Karpas-422 (cell line): Measurements from ENCODE around the gene PRLH. TPM values are rescaled to one million over a fixed set of nuclear protein-coding genes. Genes with fewer than 3 reads are reported as not detected.
A peak's percentile ranks its signal among the peaks of the same experiment; 100 is the strongest.

ENCODE experiments used
- DNase-seq: peaks from one replicate; pipeline ENCODE4 v3.0.0-alpha.2; 2015
- H2AFZ ChIP-seq: fragments of 200-600 bp; sonication (generic); 2 replicates; pipeline ENCODE4 v1.6.1; 2014; ENCODE audit warnings: antibody characterized with exemption, low read length, mixed read lengths
- H3K27ac ChIP-seq: fragments of 200-600 bp; sonication (generic); 2 replicates; pipeline ENCODE4 v1.5.1; 2014; ENCODE audit warnings: mild to moderate bottlenecking, low read length, moderate library complexity
- H3K27me3 ChIP-seq: fragments of 200-600 bp; sonication (generic); 2 replicates; pipeline ENCODE4 v1.6.1; 2014; ENCODE audit warnings: low read length, mixed read lengths
- H3K36me3 ChIP-seq: fragments of 200-600 bp; sonication (generic); 2 replicates; pipeline ENCODE4 v1.6.1; 2014; ENCODE audit warnings: low read length, mixed read lengths; ENCODE audit not compliant: insufficient read depth
- H3K4me1 ChIP-seq: fragments of 200-600 bp; sonication (generic); 2 replicates; pipeline ENCODE4 v1.6.1; 2014; ENCODE audit warnings: mild to moderate bottlenecking, low read length, mixed read lengths
- H3K4me2 ChIP-seq: fragments of 200-600 bp; sonication (generic); 2 replicates; pipeline ENCODE4 v1.6.1; 2014; ENCODE audit warnings: low read length, low read depth, mild to moderate bottlenecking; ENCODE audit not compliant: poor library complexity, severe bottlenecking
- H3K4me3 ChIP-seq: fragments of 200-600 bp; sonication (generic); 2 replicates; pipeline ENCODE4 v1.5.1; 2014; ENCODE audit warnings: mild to moderate bottlenecking, antibody characterized with exemption, low read length, mixed read lengths
- H3K79me2 ChIP-seq: fragments of 200-600 bp; sonication (generic); 2 replicates; pipeline ENCODE4 v1.6.1; 2014; ENCODE audit warnings: mild to moderate bottlenecking, low read length, mixed read lengths
- H3K9ac ChIP-seq: fragments of 200-600 bp; sonication (generic); 2 replicates; pipeline ENCODE4 v1.6.0; 2014; ENCODE audit warnings: low read length
- H3K9me2 ChIP-seq: fragments of 200-600 bp; sonication (generic), shearing (Covaris generic); replicated peaks from 2 replicates; pipeline ENCODE4 v1.6.0; 2014; ENCODE audit warnings: mild to moderate bottlenecking, low read length, moderate library complexity; ENCODE audit not compliant: insufficient read depth
- H3K9me3 ChIP-seq: fragments of 300-700, 200-600 bp; sonication (generic); 2 replicates; pipeline ENCODE4 v1.6.1; 2014; ENCODE audit warnings: low read length, mixed read lengths
- H4K20me1 ChIP-seq: fragments of 200-600 bp; sonication (generic); 2 replicates; pipeline ENCODE4 v1.6.1; 2014; ENCODE audit warnings: mild to moderate bottlenecking, antibody characterized with exemption, low read length, low read depth; ENCODE audit not compliant: insufficient read depth
- total RNA-seq: library from RNA; depleted of rRNA; stranded (reverse); fragments of >200 nt; shearing (Covaris generic); gene quantifications from 2 replicates; pipeline ENCODE4 v1.2.3, GENCODE V29; 2014; ENCODE audit warnings: low replicate concordance

The PRLH gene
- total RNA-seq, 1 experiment from 2014 or later, result not detected

- no peaks in the 10 kb centered on the region for H3K9me3 ChIP-seq
- H3K4me2 ChIP-seq, result no peak overlapping the region
Measured at GRCh38 chr2:237596520-237597195, 30.3 kb downstream of the PRLH start.

DNA sequence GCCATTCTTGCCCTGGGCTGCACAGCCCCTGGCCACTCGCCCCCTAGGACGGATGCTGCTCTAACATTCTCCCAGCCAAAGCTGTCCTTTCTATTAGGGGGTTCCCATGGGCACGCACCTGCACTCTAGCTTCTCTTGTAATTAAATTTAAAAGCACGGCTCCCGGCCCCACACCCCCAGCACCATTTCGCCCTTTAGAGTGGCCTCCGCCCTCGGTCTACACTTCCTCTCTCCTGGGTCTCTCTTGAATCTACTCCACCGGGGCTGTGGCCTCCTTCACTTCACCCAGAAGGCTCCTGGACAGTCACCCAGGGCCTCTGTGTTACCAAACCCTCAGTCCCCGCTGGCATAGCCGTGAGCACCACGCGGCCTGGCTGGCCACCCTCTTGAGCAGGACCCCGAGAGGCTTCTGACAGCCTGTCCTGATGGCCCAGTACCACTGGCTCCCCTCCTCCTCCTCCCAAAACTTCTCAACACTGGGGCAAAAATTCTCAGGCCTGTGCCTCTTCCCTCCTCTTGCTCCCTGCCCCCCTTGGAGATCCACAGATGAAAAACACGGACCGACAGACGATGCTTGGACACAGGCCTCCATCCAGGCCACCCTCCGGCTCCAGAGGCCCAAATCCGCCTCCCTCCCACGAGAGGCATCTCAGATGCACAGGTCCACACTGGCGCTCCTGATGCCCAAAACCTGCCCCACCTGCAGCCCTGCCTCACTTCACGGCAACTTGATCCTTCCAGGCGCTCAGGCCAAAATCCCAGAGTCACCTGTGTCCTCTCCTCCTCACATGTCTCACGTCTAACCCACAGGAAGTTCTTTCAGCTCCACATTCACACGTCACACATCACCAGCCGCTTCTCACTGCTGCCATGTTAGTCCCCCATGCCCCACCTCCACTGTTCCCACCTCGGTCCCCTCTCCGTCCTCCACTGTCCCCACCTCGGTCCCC lies 31.1 kb downstream of the PRLH start:
- no peak overlapping the region for H3K4me3 ChIP-seq
- DNase-seq, result no peak
- no peaks in the 10 kb centered on the region for H3K36me3 ChIP-seq
- no peak overlapping the region for H2AFZ ChIP-seq
- H3K79me2 ChIP-seq, result no peaks in the 10 kb centered on the region
- no peaks in the 10 kb centered on the region for H3K9me2 ChIP-seq
- H3K9ac ChIP-seq, result no peak overlapping the region
- no peak overlapping the region for H3K4me2 ChIP-seq
- H3K27ac ChIP-seq, result no peak overlapping the region
- no peaks in the 10 kb centered on the region for H3K9me3 ChIP-seq
- peaks cover 12% of the 10 kb centered on the region for H3K4me1 ChIP-seq
- no peaks in the 10 kb centered on the region for H3K27me3 ChIP-seq
- H4K20me1 ChIP-seq, result no peaks in the 10 kb centered on the region

More at GRCh38 chr2:237596520-237597195, 30.3 kb downstream of the PRLH start:
- Histone ChIP-seq H3K4me1 (peaks cover 12% of the 10 kb centered on the region), H3K4me3 (no peak overlapping the region), H3K27me3 (no peaks in the 10 kb centered on the region), H4K20me1 (no peaks in the 10 kb centered on the region), H3K9ac (no peak overlapping the region), H3K9me2 (no peaks in the 10 kb centered on the region), H2AFZ (no peak overlapping the region), H3K79me2 (no peaks in the 10 kb centered on the region), H3K36me3 (no peaks in the 10 kb centered on the region), H3K27ac (no peak overlapping the region)
- no peak for DNase-seq

- H3K27ac ChIP-seq, result no peak overlapping the region
- no peak for DNase-seq
- no peaks in the 10 kb centered on the region for H4K20me1 ChIP-seq
- H3K27me3 ChIP-seq, result no peaks in the 10 kb centered on the region
- peaks cover 12% of the 10 kb centered on the region for H3K4me1 ChIP-seq
- H3K9ac ChIP-seq, result no peak overlapping the region
- no peak overlapping the region for H3K4me3 ChIP-seq
- no peak overlapping the region for H3K4me2 ChIP-seq
- no peaks in the 10 kb centered on the region for H3K79me2 ChIP-seq
- H3K36me3 ChIP-seq, result no peaks in the 10 kb centered on the region
- no peak overlapping the region for H2AFZ ChIP-seq
- H3K9me2 ChIP-seq, result no peaks in the 10 kb centered on the region
- no peaks in the 10 kb centered on the region for H3K9me3 ChIP-seq
Measured at GRCh38 chr2:237598468-237599208, 32.3 kb downstream of the PRLH start.

DNA sequence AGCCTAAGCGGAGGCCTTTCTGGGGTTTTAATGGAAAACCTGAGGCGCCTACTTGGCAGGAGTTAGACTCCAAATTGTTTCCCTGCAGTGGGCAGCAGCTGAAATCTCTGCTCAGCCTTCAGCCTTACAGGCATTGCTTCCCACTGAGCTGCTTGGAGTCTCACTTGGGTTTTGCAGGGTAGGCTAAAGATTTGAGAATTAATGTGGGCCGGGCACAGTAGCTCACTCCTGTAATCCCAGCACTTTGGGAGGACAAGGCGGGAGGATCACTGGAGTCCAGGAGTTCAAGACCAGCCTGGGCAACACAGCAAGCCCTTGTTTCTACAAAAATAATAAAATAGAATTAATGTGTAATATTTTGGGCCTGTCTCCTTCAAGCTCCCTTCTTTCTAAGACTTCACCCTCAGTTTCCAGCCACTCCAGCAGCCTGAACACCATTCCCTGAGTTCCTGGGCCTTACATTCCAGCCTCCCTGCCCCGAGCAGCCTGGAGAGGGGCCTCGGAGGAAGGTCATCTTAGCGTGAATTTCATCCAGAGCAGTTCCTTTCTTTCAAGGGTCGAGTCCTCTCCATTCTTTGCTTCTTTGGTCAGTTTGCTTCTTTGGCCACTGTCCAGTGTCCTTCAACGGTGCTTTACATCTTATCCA lies 33.2 kb downstream of the PRLH start:
- peak overlapping the region; percentile 6; the same call in 1 of the 2 replicates for H3K9ac ChIP-seq

GRCh38 chr2:237600205-237600846 lies 34.0 kb downstream of the PRLH start:
- Histone ChIP-seq H3K9me3 (no peaks in the 10 kb centered on the region), H3K4me2 (peak overlapping the region; percentile 34), H2AFZ (peak overlapping the region; percentile 79; the same call in 1 of the 2 replicates), H3K4me1 (peaks cover 12% of the 10 kb centered on the region), H3K27ac (no peak overlapping the region), H4K20me1 (no peaks in the 10 kb centered on the region), H3K4me3 (peak overlapping the region; percentile 4; the same call in 1 of the 2 replicates), H3K79me2 (no peaks in the 10 kb centered on the region), H3K36me3 (no peaks in the 10 kb centered on the region), H3K9ac (peak overlapping the region; percentile 6; the same call in 1 of the 2 replicates), H3K27me3 (no peaks in the 10 kb centered on the region), H3K9me2 (no peaks in the 10 kb centered on the region)
- no peak for DNase-seq

More for the DNA sequence above, 33.2 kb downstream of the PRLH start:
- no peak for DNase-seq
- peaks cover 12% of the 10 kb centered on the region for H3K4me1 ChIP-seq
- no peaks in the 10 kb centered on the region for H3K79me2 ChIP-seq
- peak overlapping the region; percentile 79; the same call in 1 of the 2 replicates for H2AFZ ChIP-seq
- peak overlapping the region; percentile 34 for H3K4me2 ChIP-seq
- no peaks in the 10 kb centered on the region for H3K9me2 ChIP-seq
- H3K27me3 ChIP-seq, result no peaks in the 10 kb centered on the region
- H3K9me3 ChIP-seq, result no peaks in the 10 kb centered on the region
- no peak overlapping the region; the same call in 1 of the 2 replicates for H3K4me3 ChIP-seq
- H3K36me3 ChIP-seq, result no peaks in the 10 kb centered on the region
- H4K20me1 ChIP-seq, result no peaks in the 10 kb centered on the region
- H3K27ac ChIP-seq, result no peak overlapping the region

- Histone ChIP-seq H3K27me3 (no peaks in the 10 kb centered on the region), H3K4me2 (no peak overlapping the region), H2AFZ (no peak overlapping the region)
Measured at GRCh38 chr2:237601453-237602116, 35.2 kb downstream of the PRLH start.

GRCh38 chr2:237602409-237602808 lies 36.0 kb downstream of the PRLH start:
- no peak overlapping the region for H2AFZ ChIP-seq
- H3K4me2 ChIP-seq, result no peak overlapping the region
- no peak overlapping the region for H3K4me3 ChIP-seq
- no peak overlapping the region for H3K27ac ChIP-seq
- no peaks in the 10 kb centered on the region for H3K79me2 ChIP-seq
- peaks cover 12% of the 10 kb centered on the region for H3K4me1 ChIP-seq
- no peaks in the 10 kb centered on the region for H3K36me3 ChIP-seq
- H4K20me1 ChIP-seq, result no peaks in the 10 kb centered on the region
- no peak overlapping the region for H3K9ac ChIP-seq
- no peak for DNase-seq
- H3K9me2 ChIP-seq, result no peaks in the 10 kb centered on the region
- H3K9me3 ChIP-seq, result no peaks in the 10 kb centered on the region
- H3K27me3 ChIP-seq, result no peaks in the 10 kb centered on the region

More at GRCh38 chr2:237601453-237602116, 35.2 kb downstream of the PRLH start:
- no peaks in the 10 kb centered on the region for H3K36me3 ChIP-seq
- H3K4me1 ChIP-seq, result peaks cover 12% of the 10 kb centered on the region
- H3K9me3 ChIP-seq, result no peaks in the 10 kb centered on the region
- no peak overlapping the region for H3K9ac ChIP-seq
- no peak overlapping the region for H3K27ac ChIP-seq
- no peak overlapping the region for H3K4me3 ChIP-seq
- H4K20me1 ChIP-seq, result no peaks in the 10 kb centered on the region
- DNase-seq, result no peak
- no peaks in the 10 kb centered on the region for H3K79me2 ChIP-seq
- no peaks in the 10 kb centered on the region for H3K9me2 ChIP-seq
